ENCODE results near the gene CHP1.
"Not testable (repeated sequence)": the region's sequence is repeated elsewhere in the genome, so short reads cannot be mapped to it uniquely, and the experiment has no call there.

Gene CHP1

GRCh38 chr15:41219381-41219780, 11.7 kb upstream of the CHP1 start:
- no peak for DNase-seq
- Histone ChIP-seq H3K36me3 (no peaks in the 10 kb centered on the region), H3K27me3 (peaks cover 0 to 31% of the 10 kb centered on the region in 2 donors), H3K27ac (no peak overlapping the region), H3K4me3 (no peak overlapping the region), H3K4me1 (no peaks in the 10 kb centered on the region), H3K9me3 (no peaks in the 10 kb centered on the region)
- intact Hi-C loops (cut with DNase I; ENCODE audit: low total_unique reads) = no loop called here
- no peak for TF ChIP-seq CTCF (IDR thresholded peaks at IDR 0.05)

- peak overlapping the region; percentile 74 to 81 for H3K4me3 ChIP-seq
- H3K4me1 ChIP-seq = peaks cover 0 to 23% (median 8%) of the 10 kb centered on the region in 4 donors
- H3K27ac ChIP-seq = peak overlapping the region; percentile 85 to 92
- no peaks in the 10 kb centered on the region for H3K9me3 ChIP-seq
- intact Hi-C loops (cut with DNase I; ENCODE audit: low total_unique reads) = loop anchor here (2.0 to 5.0 kb wide), 2 partner anchors 55 to 187 kb away; partner anchors contain the start of gene RTF1
- no peaks in the 10 kb centered on the region for H3K36me3 ChIP-seq
- no peaks in the 10 kb centered on the region for H3K27me3 ChIP-seq
- TF ChIP-seq CTCF (IDR thresholded peaks at IDR 0.05) = no peak
- DNase-seq = no peak
Measured at GRCh38 chr15:41230345-41230649, 771 bp upstream of the CHP1 start.

- no peak for DNase-seq
- Histone ChIP-seq H3K9me3 (no peaks in the 10 kb centered on the region), H3K4me3 (peak overlapping the region; percentile 74 to 81), H3K27me3 (no peaks in the 10 kb centered on the region), H3K36me3 (no peaks in the 10 kb centered on the region), H3K27ac (peak overlapping the region; percentile 85 to 92), H3K4me1 (peaks cover 0 to 23% (median 8%) of the 10 kb centered on the region in 4 donors)
- intact Hi-C loops (cut with DNase I; ENCODE audit: low total_unique reads) = loop anchor here (2.0 to 5.0 kb wide), 2 partner anchors 53 to 186 kb away; partner anchors contain the start of gene RTF1
- TF ChIP-seq CTCF (IDR thresholded peaks at IDR 0.05) = no peak
Measured at GRCh38 chr15:41231422-41232226, 556 bp downstream of the CHP1 start.

- Histone ChIP-seq H3K4me1 (peaks cover 0 to 23% (median 8%) of the 10 kb centered on the region in 4 donors), H3K4me3 (no peak overlapping the region), H3K36me3 (no peaks in the 10 kb centered on the region), H3K27ac (no peak overlapping the region), H3K9me3 (no peaks in the 10 kb centered on the region), H3K27me3 (no peaks in the 10 kb centered on the region)
- intact Hi-C loops (cut with DNase I; ENCODE audit: low total_unique reads) = loop anchor here (5.0 kb wide), 1 partner anchor 184 kb away; the partner anchor contains the start of gene RTF1
- no peak for DNase-seq
- no peak for TF ChIP-seq CTCF (IDR thresholded peaks at IDR 0.05)
Measured at GRCh38 chr15:41233367-41233771, 2.3 kb downstream of the CHP1 start.

GRCh38 chr15:41235228-41235627, 4.2 kb downstream of the CHP1 start:
- H3K36me3 ChIP-seq; intact Hi-C loops (cut with DNase I; ENCODE audit: low total_unique reads); H3K27me3 ChIP-seq; H3K27ac ChIP-seq; H3K9me3 ChIP-seq; DNase-seq; H3K4me3 ChIP-seq: not testable (repeated sequence)
- H3K4me1 ChIP-seq = peaks cover 0 to 23% (median 8%) of the 10 kb centered on the region in 4 donors

GRCh38 chr15:41235929-41236328, 4.9 kb downstream of the CHP1 start:
- H3K27me3 ChIP-seq = no peaks in the 10 kb centered on the region
- H3K4me3 ChIP-seq = no peak overlapping the region
- no peaks in the 10 kb centered on the region for H3K9me3 ChIP-seq
- no peak for DNase-seq
- intact Hi-C loops (cut with DNase I; ENCODE audit: low total_unique reads) = no loop called here
- no peak for TF ChIP-seq CTCF (IDR thresholded peaks at IDR 0.05)
- no peak overlapping the region for H3K27ac ChIP-seq
- H3K4me1 ChIP-seq = peaks cover 0 to 18% (median 6%) of the 10 kb centered on the region in 4 donors
- H3K36me3 ChIP-seq = peaks cover 0 to 2% (median 0%) of the 10 kb centered on the region in 3 donors

All from tibial artery (tissue), 4 donors.